ENCODE measurements around the gene FXN.
A peak's percentile ranks its signal among the peaks of the same experiment; 100 is the strongest.
"Not testable (repeated sequence)": the region's sequence is repeated elsewhere in the genome, so short reads cannot be mapped to it uniquely, and the experiment has no call there.

Gene FXN

DNA sequence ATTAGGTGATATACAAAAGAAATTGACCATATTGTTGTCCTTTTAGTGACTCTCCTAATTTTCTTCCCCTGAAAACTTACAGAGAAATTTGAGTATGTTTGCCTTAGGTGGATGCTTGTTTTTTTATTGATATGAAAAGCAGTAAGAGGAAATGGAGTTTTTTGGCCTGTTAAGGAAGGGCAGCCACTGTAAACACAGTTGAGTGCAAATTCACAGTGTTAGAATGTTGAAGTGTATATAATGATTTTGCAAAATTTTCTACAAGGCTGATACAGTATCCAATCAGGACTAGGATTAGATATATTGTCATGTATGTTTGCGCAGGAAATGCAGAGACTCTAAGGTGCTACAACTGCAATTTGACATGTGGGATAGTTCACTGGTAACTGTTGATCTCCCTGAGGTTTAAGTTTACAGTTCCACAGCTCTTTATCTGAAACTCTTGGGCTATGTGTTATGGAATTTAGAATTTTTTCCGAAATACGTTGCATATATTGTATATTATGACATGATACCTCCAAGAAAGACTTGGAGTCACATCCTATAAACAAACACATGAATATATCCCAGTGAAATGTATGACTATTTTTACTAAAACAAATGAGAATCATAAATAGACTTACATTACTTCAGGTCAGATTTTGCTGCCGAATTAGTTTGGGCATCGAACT is 62.5 kb downstream of the FXN start:
- DNase-seq (ENCODE audit: low read depth in 4 of 4, low spot score in 1 of 4): no peak

DNA sequence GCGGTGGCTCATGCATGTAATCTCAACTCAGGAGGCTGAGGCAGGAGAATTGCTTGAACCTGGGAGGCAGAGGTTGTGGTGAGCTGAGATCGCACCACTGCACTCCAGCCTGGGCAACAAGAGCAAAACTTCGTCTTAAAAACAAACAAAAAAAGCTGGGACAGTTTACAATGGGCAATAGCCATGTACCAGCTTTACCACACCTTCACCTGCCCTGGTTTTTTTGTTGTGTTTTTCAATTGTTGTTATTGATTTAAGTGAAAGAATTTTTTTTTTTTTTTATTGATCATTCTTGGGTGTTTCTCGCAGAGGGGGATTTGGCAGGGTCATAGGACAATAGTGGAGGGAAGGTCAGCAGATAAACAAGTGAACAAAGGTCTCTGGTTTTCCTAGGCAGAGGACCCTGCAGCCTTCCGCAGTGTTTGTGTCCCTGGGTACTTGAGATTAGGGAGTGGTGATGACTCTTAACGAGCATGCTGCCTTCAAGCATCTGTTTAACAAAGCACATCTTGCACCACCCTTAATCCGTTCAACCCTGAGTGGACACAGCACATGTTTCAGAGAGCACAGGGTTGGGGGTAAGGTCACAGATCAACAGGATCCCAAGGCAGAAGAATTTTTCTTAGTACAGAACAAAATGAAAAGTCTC is 67.9 kb downstream of the FXN start:
- not testable (repeated sequence) for DNase-seq (ENCODE audit: low read depth in 4 of 4, low spot score in 1 of 4)

DNA sequence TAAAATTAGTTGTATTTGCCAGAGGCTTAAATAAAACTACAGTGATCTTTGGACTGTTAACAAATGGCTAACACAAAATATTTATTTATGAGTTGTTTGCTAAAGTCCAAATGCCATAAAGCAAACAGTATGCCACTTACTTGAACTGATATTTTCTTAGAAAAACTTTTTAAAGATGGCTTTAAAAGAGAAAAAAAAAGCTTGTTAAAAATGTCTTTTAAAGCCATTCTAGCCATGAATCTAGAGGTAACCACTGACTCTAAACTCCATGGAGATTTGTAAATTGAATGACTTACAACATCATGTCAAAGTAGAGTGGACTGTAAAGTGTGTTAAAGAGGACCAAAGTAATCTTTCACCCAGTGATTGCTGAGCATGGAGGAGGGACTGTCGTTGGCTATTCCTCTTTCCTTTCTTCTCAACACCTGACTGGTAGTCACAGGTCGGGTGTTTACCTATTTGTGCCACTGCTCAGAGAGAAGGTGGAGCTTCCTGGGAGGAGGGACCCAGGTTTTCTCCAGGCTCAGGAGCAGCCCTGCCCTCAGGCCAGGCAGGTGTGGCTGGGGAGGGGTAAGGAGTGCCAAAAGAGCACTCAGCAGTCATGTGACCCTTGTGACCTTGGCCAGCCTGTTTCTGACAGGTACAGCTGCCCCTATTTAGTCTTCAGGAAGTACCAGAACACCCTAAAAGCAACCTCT is 69.4 kb downstream of the FXN start:
- no peak for DNase-seq (ENCODE audit: low read depth in 4 of 4, low spot score in 1 of 4)

DNA sequence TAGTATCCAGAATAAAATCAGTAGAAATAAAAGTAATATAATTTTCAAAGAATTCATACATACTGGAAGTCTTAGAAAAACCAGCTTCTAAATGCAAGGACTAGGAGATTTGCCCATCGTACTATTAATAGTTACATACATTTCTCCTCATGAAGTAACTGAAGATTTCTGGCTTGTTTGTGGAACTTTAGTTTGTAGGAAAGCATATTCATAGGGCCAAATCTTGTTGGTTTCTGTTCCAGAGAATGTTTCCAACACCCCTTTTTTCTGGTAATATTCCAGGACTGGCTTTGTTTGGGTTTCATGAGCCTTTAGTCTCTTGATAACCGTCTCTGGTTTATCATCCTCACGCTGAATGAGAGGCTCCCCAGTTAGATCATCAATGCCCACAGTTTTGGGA is 72.2 kb downstream of the FXN start:
- DNase-seq (ENCODE audit: low read depth in 4 of 4, low spot score in 1 of 4): no peak

DNA sequence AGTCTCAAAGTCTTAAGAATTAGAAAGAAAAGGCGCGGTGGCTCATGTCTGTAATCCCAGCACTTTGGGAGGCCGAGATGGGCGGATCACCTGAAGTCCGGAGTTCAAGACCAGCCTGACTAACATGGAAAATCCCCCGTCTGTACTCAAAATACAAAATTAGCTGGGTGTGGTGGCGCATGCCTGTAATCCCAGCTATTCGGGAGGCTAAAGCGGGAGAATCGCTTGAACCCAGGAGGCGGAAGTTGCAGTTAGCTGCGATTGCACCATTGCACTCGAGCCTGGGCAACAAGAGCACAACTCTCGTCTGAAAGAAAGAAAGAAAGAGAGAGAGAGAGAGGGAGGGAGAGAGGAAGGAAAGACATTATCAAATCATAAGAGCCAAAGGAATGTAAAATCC is 73.2 kb downstream of the FXN start:
- DNase-seq (ENCODE audit: low read depth in 4 of 4, low spot score in 1 of 4): not testable (repeated sequence)

DNA sequence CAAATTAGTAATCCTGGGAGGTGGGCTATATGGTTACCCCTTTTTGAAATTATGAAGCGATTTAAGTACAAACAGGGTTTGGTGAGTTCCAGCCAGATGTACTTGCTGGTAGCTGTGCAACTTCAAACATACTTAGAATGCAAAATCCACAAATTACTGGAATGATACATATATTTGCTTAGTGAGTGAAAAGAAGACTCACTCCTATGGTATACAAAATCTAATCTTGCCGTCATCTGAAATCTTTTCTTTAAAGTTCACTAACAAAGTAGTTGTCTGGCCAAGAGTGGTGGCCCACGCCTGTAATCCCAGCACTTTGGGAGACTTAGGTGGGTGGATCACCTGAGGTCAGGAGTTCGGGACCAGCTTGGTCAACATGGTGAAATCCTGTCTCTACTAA is 73.6 kb downstream of the FXN start:
- DNase-seq (ENCODE audit: low read depth in 4 of 4, low spot score in 1 of 4): no peak

DNA sequence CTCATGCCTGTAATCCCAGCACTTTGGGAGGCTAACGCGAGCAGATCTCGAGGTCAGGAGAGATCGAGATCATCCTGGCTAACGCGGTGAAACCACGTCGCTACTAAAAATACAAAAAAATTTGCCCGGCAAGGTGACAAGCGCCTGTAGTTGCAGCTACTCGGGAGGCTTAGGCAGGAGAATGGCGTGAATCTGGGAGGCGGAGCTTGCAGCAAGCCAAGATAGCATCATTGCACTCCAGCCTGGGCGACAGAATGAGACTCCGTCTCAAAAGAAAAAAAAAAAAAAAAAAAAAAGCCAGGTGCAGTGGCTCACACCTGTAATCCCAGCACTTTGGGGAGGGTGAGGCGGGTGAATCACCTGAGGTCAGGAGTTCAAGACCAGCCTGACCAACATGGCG is 77.1 kb downstream of the FXN start:
- not testable (repeated sequence) for DNase-seq (ENCODE audit: low read depth in 4 of 4, low spot score in 1 of 4)

DNA sequence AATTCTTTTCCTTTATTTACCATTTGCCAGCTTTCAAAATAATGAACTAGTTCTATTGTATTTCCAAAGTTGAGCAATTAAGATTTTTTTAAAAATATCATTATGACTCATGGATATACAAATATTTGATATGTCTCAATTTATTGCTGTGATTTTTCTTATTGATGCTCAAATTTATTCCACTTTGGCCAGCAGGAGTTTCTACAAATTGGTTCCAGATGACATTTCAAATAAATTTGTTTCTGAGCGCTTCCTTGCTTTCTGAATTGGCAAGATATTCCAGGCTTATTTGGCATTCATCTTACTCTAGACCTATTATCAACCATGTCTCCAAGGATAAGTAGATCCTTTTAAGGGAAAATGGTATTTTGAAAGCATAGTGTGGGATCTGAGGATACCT is 80.1 kb downstream of the FXN start:
- no peak for DNase-seq (ENCODE audit: low read depth in 4 of 4, low spot score in 1 of 4)

DNA sequence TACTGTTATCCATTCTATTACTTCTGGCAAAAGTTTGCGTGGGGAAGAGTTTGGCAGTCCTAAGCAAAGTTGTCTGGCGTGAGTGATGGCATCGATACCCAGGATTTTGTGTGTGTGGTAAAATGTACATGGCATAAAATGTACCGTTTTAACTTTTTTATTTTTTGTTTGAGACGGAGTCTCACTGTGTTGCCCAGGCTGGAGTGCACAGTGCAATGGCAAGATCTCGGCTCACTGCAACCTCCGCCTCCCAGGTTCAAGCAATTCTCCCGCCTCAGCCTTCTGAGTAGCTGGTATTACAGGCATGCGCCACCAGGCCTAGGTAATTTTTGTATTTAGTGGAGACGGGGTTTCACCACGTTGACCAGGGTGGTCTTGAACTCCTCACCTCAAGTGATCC is 83.1 kb downstream of the FXN start:
- DNase-seq (ENCODE audit: low read depth in 4 of 4, low spot score in 1 of 4): no peak

DNA sequence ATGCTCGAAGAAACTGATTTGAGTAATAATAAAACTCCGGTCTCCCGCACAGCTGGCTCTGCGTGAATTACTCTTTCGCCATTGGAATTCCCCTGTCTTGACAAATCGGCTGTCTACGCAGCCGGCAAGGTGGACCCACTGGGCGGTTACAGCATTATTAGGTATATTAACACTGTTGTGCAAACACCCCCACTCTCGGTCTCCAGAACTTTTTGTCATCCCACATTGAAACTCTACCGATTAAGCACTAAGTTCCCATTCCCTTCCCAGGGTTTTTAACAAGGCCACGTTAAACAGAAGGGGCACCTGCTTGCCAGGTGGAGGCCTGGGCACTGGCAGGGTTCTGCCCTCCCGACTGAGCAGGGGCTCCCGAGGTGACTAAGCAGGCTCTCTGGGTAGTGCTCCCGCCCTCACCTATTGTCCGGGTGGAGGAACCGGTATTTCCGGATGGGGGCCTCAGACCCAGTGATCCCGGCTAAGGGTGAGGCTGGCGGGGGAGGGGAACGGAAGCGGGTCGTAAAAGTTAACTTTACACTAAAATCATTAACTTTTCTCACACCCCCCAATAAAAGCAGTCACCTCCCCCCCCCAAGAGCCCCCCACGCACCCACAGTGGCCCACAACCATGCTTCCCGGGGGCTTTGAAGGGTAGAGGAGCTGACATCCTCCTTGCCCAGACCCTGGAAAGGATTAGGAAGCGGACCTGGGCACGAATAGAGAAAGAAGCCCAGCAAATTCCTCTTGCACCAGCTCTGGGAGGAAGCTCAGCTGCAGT is 85.0 kb downstream of the FXN start:
- DNase-seq (ENCODE audit: low read depth in 4 of 4, low spot score in 1 of 4): no peak

DNA sequence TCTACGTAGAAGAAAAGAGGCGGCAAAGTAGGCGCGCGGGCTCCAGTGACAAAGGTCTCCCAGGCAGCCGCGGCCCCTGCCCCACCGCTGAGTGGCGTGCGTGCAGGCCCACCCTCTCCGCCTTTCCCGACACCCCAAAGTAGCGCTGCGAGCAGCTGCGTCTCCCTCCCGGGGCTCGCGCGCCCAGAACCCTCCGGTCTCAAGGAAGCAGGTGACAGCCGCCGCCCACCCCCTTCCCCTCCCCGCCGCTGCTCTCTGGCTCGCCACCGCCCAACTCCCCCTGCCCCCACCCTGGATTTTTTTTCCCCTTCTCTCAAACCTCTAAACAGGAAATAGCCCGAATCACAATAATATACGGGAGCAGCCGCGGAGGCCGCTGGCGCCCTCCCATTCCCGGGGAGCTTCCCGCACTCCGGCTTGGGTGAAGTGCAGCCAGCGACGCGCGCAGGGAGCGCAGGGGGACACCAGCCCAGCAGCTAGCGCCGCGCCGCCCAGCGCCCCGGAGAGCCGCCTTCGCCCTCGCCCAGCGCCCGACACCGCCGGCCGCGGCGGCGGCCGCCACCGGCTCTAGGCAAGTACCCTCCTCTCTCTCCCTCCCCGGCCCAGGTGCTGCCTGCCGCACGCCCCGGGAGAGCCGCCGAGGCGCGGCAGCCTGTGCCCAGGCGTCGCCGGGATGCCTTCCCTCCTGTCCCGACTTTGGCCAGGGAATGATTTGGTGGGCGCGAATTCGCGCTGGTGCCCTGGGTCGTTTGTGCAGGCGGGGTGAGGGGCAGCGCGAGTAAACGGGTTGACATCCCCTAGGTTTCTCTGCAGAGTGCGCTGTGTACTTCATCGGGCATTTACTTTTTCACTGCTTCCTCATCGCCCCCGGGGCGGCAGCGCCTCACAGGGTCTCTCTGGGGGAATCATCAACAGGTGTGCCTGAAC is 85.9 kb downstream of the FXN start:
- peak in 1 of 4 experiments; percentile 1 for DNase-seq (ENCODE audit: low read depth in 4 of 4, low spot score in 1 of 4)

DNA sequence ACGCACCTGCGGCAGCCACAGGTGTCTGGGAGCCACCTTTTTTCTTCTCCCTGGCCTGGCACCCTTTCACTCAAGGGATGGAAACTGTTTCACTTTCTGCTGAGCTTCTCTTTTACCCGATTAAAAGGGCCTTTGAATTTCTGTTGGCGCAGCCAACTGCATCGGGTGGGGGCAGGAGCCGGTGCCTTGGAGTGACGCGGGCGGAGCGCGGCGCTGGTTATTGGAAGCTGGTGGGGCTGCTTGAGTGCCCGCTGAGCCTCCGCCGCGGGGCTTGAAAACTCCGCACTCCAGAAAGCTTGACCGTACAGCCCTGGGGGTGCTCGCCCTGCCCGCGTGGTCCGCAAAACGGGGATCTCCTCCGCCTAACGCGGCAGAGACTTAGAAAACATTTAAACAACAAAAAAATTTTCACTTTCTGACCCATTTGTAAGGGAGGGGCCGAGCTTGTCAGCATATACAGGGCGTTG is 86.6 kb downstream of the FXN start:
- peak in 1 of 4 experiments; percentile 4 for DNase-seq (ENCODE audit: low read depth in 4 of 4, low spot score in 1 of 4)

DNA sequence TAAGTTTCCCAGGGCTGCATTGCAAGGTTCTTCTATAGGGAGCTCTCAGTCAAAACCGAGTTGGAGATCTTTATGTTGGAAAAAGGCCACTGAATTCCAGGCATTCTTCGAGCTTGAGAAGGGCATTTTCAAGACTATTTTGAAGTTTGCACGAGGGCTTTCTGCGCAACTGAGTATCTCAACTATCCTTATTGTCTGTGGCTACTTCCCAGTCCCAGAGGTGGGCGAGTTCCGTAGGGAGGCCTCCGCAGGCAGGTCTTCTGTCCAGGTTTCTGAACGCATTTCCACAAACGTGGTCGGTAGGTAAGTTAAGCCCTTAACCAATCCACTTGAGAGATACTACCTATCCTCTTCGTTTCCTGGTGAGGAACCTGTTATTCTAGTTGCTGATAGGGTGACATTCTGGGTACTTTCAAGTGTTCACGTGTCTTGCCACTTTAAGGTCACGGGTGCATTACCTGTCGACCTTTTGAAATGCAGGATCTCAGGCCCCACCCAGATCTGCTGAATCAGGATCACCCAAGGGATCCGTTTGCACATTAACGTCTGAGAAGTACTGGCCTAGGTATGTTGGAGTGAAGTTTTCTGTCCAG is 87.1 kb downstream of the FXN start:
- DNase-seq (ENCODE audit: low read depth in 4 of 4, low spot score in 1 of 4): no peak

DNA sequence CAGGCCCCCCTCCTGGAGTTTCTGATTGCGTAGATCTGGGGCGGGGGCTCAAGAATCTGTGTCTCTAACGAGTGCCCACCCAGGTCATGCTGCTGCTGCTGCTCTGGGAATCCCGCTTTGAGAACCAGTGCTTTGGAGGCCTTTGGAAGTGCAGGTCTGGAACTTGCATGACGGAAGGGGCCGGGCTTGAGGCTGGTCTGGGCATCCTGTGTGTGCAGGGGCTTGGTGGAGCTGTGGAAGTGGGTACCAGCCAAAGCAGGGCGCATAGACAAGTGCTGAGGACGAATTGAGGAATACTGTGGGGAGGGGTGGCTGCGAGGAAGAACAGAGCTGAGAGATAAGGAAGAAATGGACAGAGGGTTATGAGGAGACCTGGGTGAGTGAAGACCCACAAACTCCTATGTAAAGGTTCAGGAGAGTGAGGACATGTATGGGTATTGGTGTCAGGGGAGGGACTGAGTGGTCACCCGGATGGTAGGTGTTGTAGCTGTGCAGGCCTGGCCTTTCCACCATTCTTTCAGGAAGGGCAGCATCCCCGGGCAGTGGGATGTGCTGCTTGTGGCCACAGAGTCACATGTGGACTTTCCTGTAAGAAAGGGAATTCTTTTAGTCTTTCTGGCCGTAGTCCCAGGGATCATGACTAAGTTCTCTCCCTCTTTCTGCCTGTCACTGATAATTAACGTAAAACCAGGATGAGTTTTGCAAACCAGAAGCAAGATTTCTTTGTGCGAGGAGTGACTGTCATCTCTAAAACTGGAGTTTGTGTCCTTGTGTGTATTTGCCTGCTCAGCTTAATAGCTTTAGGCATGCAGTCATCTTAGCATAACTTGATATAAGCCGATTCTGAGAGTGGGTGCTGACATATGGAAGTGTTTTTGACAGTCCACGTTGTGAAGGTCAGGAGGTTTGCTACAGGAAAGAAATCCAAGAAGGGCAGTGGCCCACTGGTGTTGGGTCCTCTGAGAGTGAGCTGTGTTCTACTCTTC is 95.2 kb downstream of the FXN start:
- no peak for DNase-seq (ENCODE audit: low read depth in 4 of 4, low spot score in 1 of 4)

DNA sequence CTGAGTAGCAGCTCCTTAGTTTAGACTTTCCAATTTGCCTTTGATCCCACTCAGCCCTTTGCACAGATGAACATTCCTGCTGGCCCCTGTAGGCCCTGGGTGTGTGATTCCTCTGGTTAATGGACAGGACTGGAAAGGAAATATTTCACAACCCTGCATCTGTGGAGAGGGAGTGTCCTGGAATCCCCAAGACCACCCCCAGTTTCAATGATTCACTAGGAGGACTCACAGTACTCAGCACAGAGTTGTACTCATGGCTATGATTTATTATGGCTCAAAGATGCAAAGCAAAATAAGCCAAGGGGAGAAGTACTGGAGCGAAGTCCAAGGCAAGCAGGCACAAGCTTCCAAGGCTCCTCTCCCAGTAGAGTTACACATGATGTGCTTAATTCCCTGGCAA is 96.1 kb downstream of the FXN start:
- no peak for DNase-seq (ENCODE audit: low read depth in 4 of 4, low spot score in 1 of 4)

DNA sequence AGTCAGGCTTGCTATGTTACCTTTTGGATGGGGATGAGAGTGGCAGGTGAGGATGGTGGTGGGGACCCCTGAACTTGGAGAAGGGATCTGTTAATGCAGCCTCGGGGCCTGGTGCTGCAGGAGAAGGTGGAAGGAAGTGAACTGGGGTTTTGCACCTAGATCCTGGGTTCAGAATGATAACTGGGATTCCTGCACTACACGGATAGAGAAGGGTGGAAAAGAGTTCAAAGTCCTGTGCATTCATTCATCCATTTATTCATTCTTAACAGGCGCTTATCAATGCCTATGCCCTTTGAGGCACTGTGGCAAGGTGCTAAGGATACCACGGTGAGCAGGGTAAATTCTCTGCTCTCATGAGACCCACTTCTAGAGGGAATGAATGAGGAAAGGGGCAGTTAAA is 96.8 kb downstream of the FXN start:
- no peak for DNase-seq (ENCODE audit: low read depth in 4 of 4, low spot score in 1 of 4)

DNA sequence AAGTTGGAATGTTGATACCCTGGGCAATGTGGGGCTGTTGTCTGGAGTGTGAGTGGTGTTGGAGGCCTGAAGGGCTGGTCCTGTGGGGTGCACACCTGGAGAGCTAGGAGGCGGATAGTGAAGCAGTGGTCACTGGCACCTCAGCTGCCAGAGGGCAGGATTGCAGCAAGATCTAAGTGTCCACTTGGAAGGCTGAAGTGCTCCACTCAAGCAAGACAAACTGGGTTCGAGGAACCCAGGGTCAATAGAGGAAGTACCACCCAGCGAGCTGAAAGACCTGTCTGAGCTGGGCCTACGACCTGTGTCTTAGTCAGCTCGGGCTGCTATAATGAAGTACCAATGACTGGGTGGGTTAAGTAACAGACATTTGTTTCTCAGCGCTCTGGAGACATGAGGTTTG is 98.9 kb downstream of the FXN start:
- DNase-seq (ENCODE audit: low read depth in 4 of 4, low spot score in 1 of 4): no peak

DNA sequence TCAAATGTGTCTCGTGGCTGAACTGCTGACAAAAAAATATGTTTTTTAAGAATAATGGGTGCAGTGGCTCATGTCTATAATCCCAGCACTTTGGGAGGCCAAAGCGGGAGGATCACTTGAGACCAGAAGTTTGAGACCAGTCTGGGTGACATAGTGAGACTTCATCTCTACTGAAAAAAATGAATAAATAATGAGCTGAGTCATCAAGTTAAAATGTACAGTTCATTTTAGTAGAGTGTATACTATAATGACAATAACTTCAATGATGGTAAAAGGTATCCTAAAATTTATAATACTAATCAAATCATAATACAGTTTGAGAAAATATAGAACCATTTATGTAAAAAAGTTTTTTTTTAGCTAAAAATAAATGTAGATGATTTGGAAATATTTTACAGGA is 100.6 kb downstream of the FXN start:
- no peak for DNase-seq (ENCODE audit: low read depth in 4 of 4, low spot score in 1 of 4)

DNA sequence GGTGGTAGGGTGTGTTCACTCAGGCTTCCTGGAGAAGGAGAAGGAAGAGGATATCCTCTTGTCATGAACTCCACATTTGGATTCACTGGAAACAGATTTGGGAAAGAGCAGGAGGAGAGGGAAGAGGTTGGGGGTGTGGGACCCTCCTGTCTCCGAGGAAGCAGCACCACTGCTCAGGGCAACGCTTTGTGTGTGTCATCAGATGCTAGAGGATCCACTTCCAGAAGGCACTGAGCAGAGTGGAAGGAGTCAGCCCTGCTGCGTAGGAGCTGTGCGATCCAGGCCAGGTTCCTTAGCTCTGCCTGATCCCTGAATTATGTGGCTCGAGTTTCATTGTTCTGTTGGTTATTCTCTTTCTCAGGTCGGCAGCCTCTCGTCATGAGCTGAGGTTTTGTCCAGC is 101.2 kb downstream of the FXN start:
- DNase-seq (ENCODE audit: low read depth in 4 of 4, low spot score in 1 of 4): no peak
